GM11168 (cell line): ENCODE results near the gene PPP2R5C.
"Not testable (repeated sequence)": the region's sequence is repeated elsewhere in the genome, so short reads cannot be mapped to it uniquely, and the experiment has no call there.

Experiments
- in situ Hi-C: fragments of 300-500 bp; cut with MboI; formaldehyde crosslinking; loops from one replicate; pipeline ENCODE4 v1.12.0; 2022; ENCODE audit warnings: low sequenced_read_pairs; ENCODE audit not compliant: unreplicated experiment

The PPP2R5C gene

DNA sequence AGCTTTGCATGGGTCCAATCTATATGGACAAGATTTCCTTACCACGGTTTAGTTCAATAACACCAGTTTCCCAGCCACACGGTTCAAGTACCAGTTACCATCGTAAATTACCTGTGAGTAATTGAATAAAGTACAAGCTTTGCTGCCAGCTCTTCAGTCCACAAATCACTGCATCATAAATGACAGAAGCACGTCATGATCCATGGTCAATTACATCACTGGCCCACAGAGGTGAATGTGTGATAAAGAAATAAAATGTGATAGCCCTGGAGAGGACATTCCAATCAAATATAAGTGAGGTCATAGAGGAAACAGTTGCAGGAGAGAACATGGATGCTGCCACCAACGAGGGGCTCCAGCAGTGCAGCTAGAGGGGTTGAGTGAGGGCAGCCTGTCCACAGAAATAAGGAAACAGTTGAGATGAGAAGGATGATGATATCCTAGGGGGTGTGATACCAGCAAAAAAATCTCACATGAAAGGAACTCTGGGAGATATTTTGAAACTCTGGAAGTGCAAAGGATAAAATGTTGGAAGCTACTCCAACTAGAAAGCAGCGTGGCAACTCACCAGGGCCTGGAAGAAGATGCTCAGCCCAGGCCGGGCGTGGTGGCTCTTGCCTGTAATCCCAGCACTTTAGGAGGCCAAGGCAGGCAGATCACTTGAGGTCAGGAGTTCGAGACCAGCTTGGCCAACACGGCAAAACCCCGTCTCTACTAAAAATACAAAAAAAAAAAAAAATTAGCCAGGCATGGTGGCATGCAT lies 197.1 kb downstream of the PPP2R5C start:
- in situ Hi-C loops, result no loop called here

GRCh38 chr14:101959277-101959676 lies 197.8 kb downstream of the PPP2R5C start:
- in situ Hi-C loops, result no loop called here

GRCh38 chr14:101960225-101960624 lies 198.7 kb downstream of the PPP2R5C start:
- in situ Hi-C loops, result no loop called here

DNA sequence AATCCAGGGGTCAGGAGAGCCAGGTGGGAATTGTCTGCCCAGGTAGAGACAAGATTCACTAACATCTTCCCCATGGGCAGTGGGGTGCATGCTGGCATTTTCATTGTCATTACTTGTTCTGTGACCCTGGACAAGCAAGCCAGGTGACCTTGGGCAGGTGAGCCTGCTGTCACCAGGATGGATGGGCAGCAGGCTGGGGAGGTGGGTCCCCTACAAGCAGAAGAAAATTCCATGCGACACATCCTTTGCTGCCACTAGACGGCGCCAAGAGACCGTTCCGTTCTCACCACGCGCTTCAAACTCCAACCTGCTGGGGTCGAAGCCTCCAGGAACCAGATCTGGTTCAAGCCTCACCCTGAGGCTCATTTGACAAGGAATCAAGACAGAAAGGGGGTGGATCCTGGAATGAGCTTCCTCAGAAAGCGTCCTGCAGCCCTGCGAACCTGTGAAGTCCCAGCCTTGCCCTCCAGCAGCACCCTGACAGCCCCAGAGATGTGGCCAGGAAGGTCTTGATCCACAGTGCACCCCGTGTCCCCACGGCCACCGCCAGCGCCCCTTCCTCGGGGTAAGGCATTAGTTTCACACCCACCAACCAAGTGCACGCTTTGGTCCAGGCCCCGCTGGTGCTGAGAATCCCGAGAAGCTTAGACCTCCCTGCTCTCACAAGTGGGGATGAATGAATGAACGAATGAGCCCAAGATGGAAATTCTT lies 199.7 kb downstream of the PPP2R5C start:
- in situ Hi-C loops, result no loop called here

DNA sequence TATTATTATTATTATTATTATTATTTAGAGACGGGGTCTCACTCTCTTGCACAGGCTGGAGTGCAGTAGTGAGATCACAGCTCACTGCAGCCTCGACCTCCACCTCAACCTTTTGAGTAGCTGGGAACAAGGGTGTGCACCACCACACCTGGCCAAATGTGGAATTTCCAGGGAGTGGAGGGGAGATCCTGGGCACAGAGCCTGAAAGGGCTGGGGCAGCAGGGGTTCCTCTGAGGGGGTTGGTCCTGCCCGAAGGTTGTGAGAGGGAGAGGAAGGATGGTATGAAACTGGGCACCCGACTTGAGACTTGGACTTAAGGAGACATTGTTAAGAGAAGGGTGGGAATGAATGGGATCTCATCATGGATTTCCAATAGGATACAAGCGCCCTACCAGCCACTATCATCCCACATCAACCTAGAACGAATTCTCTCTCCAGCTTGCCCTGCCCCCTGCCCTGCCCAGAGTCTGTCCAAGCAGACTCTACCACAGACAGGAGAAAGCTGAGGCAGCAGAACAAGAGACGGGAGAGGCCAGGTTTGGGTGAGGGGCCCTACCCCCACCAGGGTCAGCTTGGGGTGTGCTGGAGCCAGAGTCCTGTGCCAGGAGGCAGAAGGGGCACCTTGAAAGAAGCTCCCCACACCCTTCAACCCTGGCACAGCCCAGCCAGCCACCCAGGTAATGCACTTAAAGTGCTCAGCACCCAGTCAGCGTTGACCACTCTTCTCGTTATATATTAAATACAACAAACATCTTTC lies 200.4 kb downstream of the PPP2R5C start:
- in situ Hi-C loops, result no loop called here

GRCh38 chr14:101962503-101962874 lies 201.0 kb downstream of the PPP2R5C start:
- in situ Hi-C loops, result no loop called here

DNA sequence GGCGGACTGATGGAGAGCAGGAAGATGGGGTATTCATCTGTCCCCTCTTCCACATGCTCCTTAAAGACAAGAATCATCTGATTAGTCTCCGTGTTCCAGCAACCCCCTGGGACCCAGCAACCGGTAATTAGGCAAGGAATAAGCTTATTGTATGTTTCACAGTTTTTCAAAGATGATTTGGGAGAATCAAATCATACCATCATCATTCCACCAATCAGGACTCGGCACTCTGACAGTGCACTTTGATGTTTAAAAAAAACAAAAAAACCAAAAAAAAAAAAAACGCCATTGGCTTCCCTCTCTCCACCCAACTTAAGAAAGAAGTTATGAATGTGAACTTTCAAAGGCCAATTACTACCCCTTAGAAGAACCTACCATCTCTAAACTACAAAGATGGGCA lies 201.5 kb downstream of the PPP2R5C start:
- in situ Hi-C loops, result no loop called here

DNA sequence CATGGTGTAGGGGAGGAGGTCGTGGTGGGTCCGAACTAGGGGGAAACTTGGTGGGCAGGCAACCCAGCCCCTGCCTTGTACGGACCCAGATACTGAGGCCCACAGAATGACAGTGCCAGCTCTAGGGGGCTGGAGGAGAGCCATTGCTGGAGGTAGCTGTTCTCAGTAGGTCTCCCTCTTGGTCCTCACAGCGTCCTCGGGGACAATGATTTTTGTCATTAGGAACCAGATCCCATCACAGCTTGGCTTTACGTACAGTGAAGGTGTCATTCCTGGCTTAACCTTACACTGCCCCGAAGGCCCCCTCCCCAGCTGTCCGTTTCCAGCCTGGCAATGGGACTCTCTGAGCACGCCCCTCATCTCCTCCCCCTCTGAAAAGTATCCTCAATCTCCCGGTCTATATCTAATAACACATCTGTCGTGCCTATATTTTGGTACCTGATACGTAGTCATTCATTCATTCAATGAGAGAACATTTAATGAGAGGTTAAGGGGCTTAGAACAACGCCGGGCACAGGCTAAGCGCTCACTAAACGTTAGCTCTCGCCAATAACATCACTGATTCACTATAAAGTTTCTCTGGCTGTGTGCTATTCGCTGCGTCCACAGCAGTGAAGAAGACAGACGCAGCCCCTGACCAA lies 202.3 kb downstream of the PPP2R5C start:
- in situ Hi-C loops, result no loop called here

GRCh38 chr14:101964297-101965180 lies 203.0 kb downstream of the PPP2R5C start, which contains the start of gene DYNC1H1:
Gene DYNC1H1 (plus strand): TSS chr14:101964573. CDS start chr14:101964692, 119 bp downstream.
- in situ Hi-C loops, result no loop called here

GRCh38 chr14:101965181-101965544 lies 203.7 kb downstream of the PPP2R5C start:
- in situ Hi-C loops, result no loop called here

- in situ Hi-C loops, result no loop called here
Measured at GRCh38 chr14:101965770-101966722, 204.5 kb downstream of the PPP2R5C start.

- in situ Hi-C loops, result no loop called here
Measured at GRCh38 chr14:101966742-101967141, 205.2 kb downstream of the PPP2R5C start.

GRCh38 chr14:101968186-101968585 lies 206.7 kb downstream of the PPP2R5C start:
- in situ Hi-C loops, result no loop called here

DNA sequence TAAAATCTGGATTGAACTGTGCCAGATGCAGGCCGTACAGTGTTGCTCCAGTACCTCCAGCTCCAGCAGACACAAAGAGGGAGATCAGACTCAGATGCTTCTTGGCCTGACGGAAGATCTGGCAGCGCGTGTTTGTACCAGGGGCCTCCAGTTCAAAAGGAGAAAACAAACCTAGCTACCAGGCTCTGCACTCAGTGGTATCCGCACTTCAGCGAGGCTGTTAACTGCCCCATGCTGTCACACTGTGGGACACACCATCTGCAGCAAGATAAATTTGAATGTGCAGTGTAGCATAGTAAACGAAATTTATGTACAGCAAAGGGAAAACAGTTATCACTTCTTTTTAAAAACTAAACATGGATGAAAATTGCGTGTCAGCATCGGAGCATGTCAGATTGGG lies 208.0 kb downstream of the PPP2R5C start:
- in situ Hi-C loops, result no loop called here

- in situ Hi-C loops, result no loop called here
Measured at GRCh38 chr14:101970830-101971400, 209.4 kb downstream of the PPP2R5C start.

DNA sequence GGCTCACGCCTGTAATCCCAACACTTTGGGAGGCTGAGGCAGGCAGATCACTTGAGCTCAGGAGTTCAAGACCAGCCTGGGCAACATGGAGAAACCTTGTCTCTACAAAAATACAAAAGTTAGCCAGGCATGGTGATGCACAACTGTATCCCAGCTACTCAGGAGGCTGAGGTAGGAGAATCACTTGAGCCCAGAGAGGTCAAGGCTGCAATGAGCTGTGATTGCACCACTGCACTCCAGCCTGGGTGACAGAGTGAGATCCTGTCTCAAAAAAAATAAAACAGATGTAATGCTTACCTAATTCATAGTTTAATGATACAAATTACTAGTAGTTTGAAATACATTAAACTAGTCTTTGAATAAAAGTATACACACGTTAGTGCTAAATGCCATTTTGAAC lies 209.9 kb downstream of the PPP2R5C start:
- in situ Hi-C loops, result not testable (repeated sequence)

GRCh38 chr14:101972126-101972866 lies 210.8 kb downstream of the PPP2R5C start:
- in situ Hi-C loops, result no loop called here

DNA sequence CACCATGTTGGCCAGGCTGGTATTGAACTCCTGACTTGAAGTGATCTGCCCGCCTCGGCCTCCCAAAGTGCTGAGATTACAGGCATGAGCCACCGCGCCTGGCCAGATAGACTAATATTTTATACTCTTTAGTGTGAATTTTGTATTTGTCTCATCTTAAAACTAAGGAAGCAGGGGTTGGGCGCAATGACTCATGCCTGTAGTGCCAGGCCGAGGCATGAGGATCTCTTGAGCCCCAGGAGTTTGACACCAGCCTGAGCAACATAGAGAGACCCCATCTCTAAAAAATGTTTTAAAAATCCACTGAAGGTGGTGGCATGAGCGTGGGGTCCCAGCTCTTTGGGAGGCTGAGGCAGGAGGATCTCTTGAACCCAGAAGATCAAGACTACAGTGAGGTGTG lies 211.8 kb downstream of the PPP2R5C start:
- in situ Hi-C loops, result no loop called here
